A549 (cell line): ENCODE data around the gene PPP2R2D. TPM values are rescaled to one million over a fixed set of nuclear protein-coding genes. Genes with fewer than 3 reads are reported as not detected.
A peak's percentile ranks its signal among the peaks of the same experiment; 100 is the strongest.

ENCODE experiments used
- ATAC-seq, 2 experiments: fragments of 200-7000 bp in 1 of 2; fragments of >200 bp in 1 of 2; cut with Nextera tagmentation in 1 of 2; cut with Tn5 transposase in 1 of 2; 3 replicates each; pipeline versions ENCODE4 v1.8.0 to v1.9.1; 2018 to 2020; ENCODE audit warnings: mild to moderate bottlenecking in 1 of 2, moderate library complexity in 1 of 2
- CTCF ChIA-PET: fragments of 300-600 bp; sonication (Branson Sonifier 250); formaldehyde crosslinking; extraction: SDS; loops from one replicate; lab custom pipeline; 2021; ENCODE audit warnings: antibody characterized with exemption, inconsistent platforms; lab: Yijun Ruan, JAX
- POLR2A ChIA-PET: fragments of 350-600 bp; formaldehyde crosslinking; extraction: SDS; loops from one replicate; lab custom pipeline; 2021; ENCODE audit warnings: antibody characterized with exemption, inconsistent platforms; lab: Yijun Ruan, JAX
- DNase-seq, 2 experiments: peaks; one replicate each; pipeline versions ENCODE4 v3.0.0 to v3.0.0-alpha.2; 2011 to 2016; ENCODE audit warnings: low read depth in 1 of 2, low spot score in 1 of 2
- FAIRE-seq: peaks from 2 replicates; lab custom pipeline; 2011; peaks lifted over from hg19 to GRCh38; lab: Jason Lieb, UNC
- H3K27ac ChIP-seq, 2 experiments: fragments of >200 bp; sonication (Bioruptor Twin); formaldehyde crosslinking; 3 replicates each; pipeline ENCODE4 v1.5.1; 2016 to 2017
- H3K4me1 ChIP-seq: fragments of >200 bp; sonication (Bioruptor Twin); formaldehyde crosslinking; 3 replicates; pipeline ENCODE4 v1.6.1; 2016
- H3K4me2 ChIP-seq: fragments of >200 bp; sonication (Bioruptor Twin); formaldehyde crosslinking; 3 replicates; pipeline ENCODE4 v1.6.1; 2016
- H3K4me3 ChIP-seq: fragments of >200 bp; sonication (Bioruptor Twin); formaldehyde crosslinking; 3 replicates; pipeline ENCODE4 v1.5.1; 2016
- H3K9me3 ChIP-seq: fragments of >200 bp; sonication (Bioruptor Twin); formaldehyde crosslinking; 3 replicates; pipeline ENCODE4 v1.6.1; 2016
- BCL3 ChIP-seq: fragments of >200 bp; sonication (Bioruptor Twin); formaldehyde crosslinking; IDR thresholded peaks from 3 replicates; pipeline ENCODE4 v1.6.1; 2016
- BHLHE40 ChIP-seq: IDR thresholded peaks from 2 replicates; pipeline ENCODE4 v1.6.1; 2012; ENCODE audit warnings: low read depth, low read length, inconsistent platforms
- CBX8 ChIP-seq: fragments of 200-600 bp; sonication (generic); IDR thresholded peaks from 2 replicates; pipeline ENCODE4 v1.6.1; 2016
- CEBPB ChIP-seq, 2 experiments: fragments of >200 bp in 1 of 2; sonication (Bioruptor Twin) in 1 of 2; formaldehyde crosslinking in 1 of 2; IDR thresholded peaks; 2 replicates each; pipeline ENCODE4 v1.6.1; 2012 to 2016
- CHD4 ChIP-seq: fragments of 200-600 bp; sonication (generic); IDR thresholded peaks from 2 replicates; pipeline ENCODE4 v1.6.1; 2016; ENCODE audit warnings: antibody characterized with exemption, mild to moderate bottlenecking, borderline replicate concordance
- EHMT2 ChIP-seq: fragments of 200-600 bp; sonication (generic); IDR thresholded peaks from 2 replicates; pipeline ENCODE4 v1.6.1; 2016; ENCODE audit warnings: antibody characterized with exemption, low read depth, mild to moderate bottlenecking, moderate library complexity
- EP300 ChIP-seq, 2 experiments: fragments of >200 bp; sonication (Bioruptor Twin); formaldehyde crosslinking; IDR thresholded peaks; 2 replicates in 1 of 2; 3 replicates in 1 of 2; pipeline ENCODE4 v1.6.1; 2016 to 2017
- ESRRA ChIP-seq: fragments of 150-350 bp; IDR thresholded peaks from 2 replicates; pipeline ENCODE4 v1.6.1; 2014; ENCODE audit warnings: mild to moderate bottlenecking, low read length, borderline replicate concordance
- FOXS1 ChIP-seq: fragments of 250-450 bp; sonication (Bioruptor Pico); IDR thresholded peaks from 2 replicates; pipeline ENCODE4 v1.5.0; 2020; ENCODE audit warnings: mild to moderate bottlenecking, moderate library complexity
- GATA3 ChIP-seq: IDR thresholded peaks from 2 replicates; pipeline ENCODE4 v1.6.1; 2012; ENCODE audit warnings: borderline replicate concordance
- HES2 ChIP-seq: fragments of >200 bp; sonication (Bioruptor Twin); formaldehyde crosslinking; IDR thresholded peaks from 2 replicates; pipeline ENCODE4 v1.6.1; 2016
- HEYL ChIP-seq: fragments of 250-450 bp; sonication (Bioruptor Pico); IDR thresholded peaks from 2 replicates; pipeline ENCODE4 v1.8.0; 2021; ENCODE audit warnings: mild to moderate bottlenecking, moderate library complexity
- HOXA7 ChIP-seq: fragments of 250-450 bp; sonication (Bioruptor Pico); IDR thresholded peaks from 2 replicates; pipeline ENCODE4 v1.5.0; 2020; ENCODE audit warnings: mild to moderate bottlenecking, moderate library complexity
- JUN ChIP-seq, 2 experiments: fragments of >200 bp; sonication (Bioruptor Twin); formaldehyde crosslinking; IDR thresholded peaks; 2 replicates in 1 of 2; 3 replicates in 1 of 2; pipeline ENCODE4 v1.6.1; 2016 to 2017
- JUNB ChIP-seq: fragments of >200 bp; sonication (Bioruptor Twin); formaldehyde crosslinking; IDR thresholded peaks from 2 replicates; pipeline ENCODE4 v1.6.1; 2016
- KDM1A ChIP-seq: fragments of 200-600 bp; sonication (generic); IDR thresholded peaks from 2 replicates; pipeline ENCODE4 v1.6.1; 2016; ENCODE audit warnings: low read depth, mild to moderate bottlenecking
- KDM5A ChIP-seq: fragments of 200-600 bp; sonication (generic); IDR thresholded peaks from 2 replicates; pipeline ENCODE4 v1.6.1; 2016; ENCODE audit warnings: antibody characterized with exemption, mild to moderate bottlenecking
- MAFK ChIP-seq: fragments of 450-650 bp; IDR thresholded peaks from 2 replicates; pipeline ENCODE4 v1.6.1; 2014; ENCODE audit not compliant: partially characterized antibody
- NFE2L2 ChIP-seq: fragments of 150-350 bp; conservative IDR thresholded peaks from 2 replicates; pipeline ENCODE4 v1.6.1; 2014; ENCODE audit warnings: low read length
- NR3C1 ChIP-seq: fragments of >200 bp; sonication (Bioruptor Twin); formaldehyde crosslinking; IDR thresholded peaks from 3 replicates; pipeline ENCODE4 v1.6.1; 2017
- PBX3 ChIP-seq: IDR thresholded peaks from 2 replicates; pipeline ENCODE4 v1.6.1; 2012
- POLR2A ChIP-seq: IDR thresholded peaks from 2 replicates; pipeline ENCODE4 v1.6.1; 2012; ENCODE audit warnings: mild to moderate bottlenecking, low read length
- POLR2AphosphoS2 ChIP-seq: conservative IDR thresholded peaks from 2 replicates; pipeline ENCODE4 v1.6.1; 2012; ENCODE audit warnings: low read length, improper control_type of control experiment, inconsistent platforms
- RCOR1 ChIP-seq: fragments of 150-350 bp; IDR thresholded peaks from 2 replicates; pipeline ENCODE4 v1.6.1; 2014; ENCODE audit warnings: antibody characterized with exemption, low read length, low read depth
- RNF2 ChIP-seq: fragments of 200-600 bp; sonication (generic); IDR thresholded peaks from 2 replicates; pipeline ENCODE4 v1.6.1; 2016; ENCODE audit warnings: low read depth, mild to moderate bottlenecking, antibody characterized with exemption, moderate library complexity, borderline replicate concordance
- SMC3 ChIP-seq: fragments of >200 bp; sonication (Bioruptor Twin); formaldehyde crosslinking; IDR thresholded peaks from 3 replicates; pipeline ENCODE4 v1.6.1; 2018; ENCODE audit warnings: inconsistent platforms
- TP53 ChIP-seq: fragments of 250-450 bp; sonication (Bioruptor Pico); IDR thresholded peaks from 2 replicates; pipeline ENCODE4 v1.5.0; 2021; ENCODE audit warnings: mild to moderate bottlenecking, moderate library complexity
- ZC3H11A ChIP-seq: fragments of 450-650 bp; IDR thresholded peaks from 2 replicates; pipeline ENCODE4 v1.6.1; 2014; ENCODE audit warnings: antibody characterized with exemption, mild to moderate bottlenecking
- ZNF302 ChIP-seq: fragments of 250-450 bp; sonication (Bioruptor Pico); IDR thresholded peaks from 2 replicates; pipeline ENCODE4 v1.9.0; 2021; ENCODE audit warnings: inconsistent platforms, mild to moderate bottlenecking, moderate library complexity
- WGBS: methylation state at CpG from one replicate; pipeline ENCODE4 v1.1.6; 2017; ENCODE audit errors: missing lambda C conversion rate; 5-methylcytosine and 5-hydroxymethylcytosine counted together
- polyA plus RNA-seq, 4 experiments: library from polyadenylated mRNA; depleted of rRNA in 3 of 4; stranded (reverse); fragments of >200 nt; fragmentation: RNase III in 1 of 4; extraction: RNeasy Plus Mini Kit Qiagen cat#74134 plus additional on column Dnase treatment in 1 of 4; gene quantifications; 2 replicates in 3 of 4; 3 replicates in 1 of 4; pipeline ENCODE4 v1.2.3, GENCODE V29; 2011 to 2017
- TF ChIP-seq, protein P1 (sequence below): fragments of 250-450 bp; sonication (Bioruptor Pico); IDR thresholded peaks from 2 replicates; pipeline ENCODE4 v1.5.0; 2021; ENCODE audit warnings: mild to moderate bottlenecking, moderate library complexity, borderline replicate concordance
- TF ChIP-seq, protein P2 (sequence below): fragments of 250-450 bp; sonication (Bioruptor Pico); IDR thresholded peaks from 2 replicates; pipeline ENCODE4 v1.5.0; 2020; ENCODE audit warnings: low read depth, mild to moderate bottlenecking, moderate library complexity

PPP2R2D gene
- polyA plus RNA-seq, 2 of the 4 experiments (the other 2 are of a cell fraction) = 23.9 to 36.0 TPM

DNA sequence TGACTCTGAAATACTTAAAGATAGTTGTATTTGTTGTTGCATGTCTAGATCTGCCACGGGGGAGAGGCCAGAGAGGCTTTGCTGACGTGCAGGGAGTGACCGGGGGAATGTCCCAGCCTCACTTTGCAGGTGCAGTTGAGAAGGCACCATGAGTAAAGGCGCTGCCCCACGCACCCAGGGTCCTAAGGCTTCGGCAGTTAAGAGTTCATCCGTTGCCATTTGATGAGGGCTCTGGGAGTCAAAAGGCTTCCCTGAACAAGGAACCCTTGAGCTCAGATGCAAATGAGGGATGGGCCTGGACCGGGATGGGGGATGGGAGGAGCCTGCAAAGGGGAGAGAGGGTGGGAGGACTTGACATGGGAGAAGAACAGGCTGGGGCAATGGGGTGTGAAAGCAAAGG is 20.4 kb downstream of the PPP2R2D start:
- Histone ChIP-seq H3K27ac (no peak overlapping the region), H3K9me3 (peaks cover 11% of the 10 kb centered on the region; the same call in 1 of the 3 replicates), H3K4me1 (no peaks in the 10 kb centered on the region), H3K4me3 (no peak overlapping the region), H3K4me2 (no peak overlapping the region)
- no peak for TF ChIP-seq KDM1A
- no peak for TF ChIP-seq ESRRA
- no peak for TF ChIP-seq KDM5A
- no peak for TF ChIP-seq BHLHE40
- no peak for TF ChIP-seq JUN (IDR thresholded peaks at IDR 0.05)
- no peak for TF ChIP-seq ZC3H11A
- no peak for TF ChIP-seq JUNB
- TF ChIP-seq EHMT2 = no peak
- no peak for TF ChIP-seq CHD4
- TF ChIP-seq POLR2A = no peak
- TF ChIP-seq TP53 (CRISPR knock-in tag) = no peak
- TF ChIP-seq EP300 (IDR thresholded peaks at IDR 0.05) = no peak
- no peak for TF ChIP-seq NR3C1
- no peak for TF ChIP-seq SMC3
- DNase-seq (no peak), ATAC-seq (peak in 1 of 2 experiments; percentile 43; a peak in 2 of 6 replicates), FAIRE-seq (no peak)
- 78% methylated on average over 8 of the region's 8 CpGs for WGBS
- CTCF ChIA-PET = interaction anchor here (1.4 kb wide), 1 partner anchor 15 kb away, joined by 3 read pairs; no protein-coding TSS in a partner anchor
- POLR2A ChIA-PET = no interaction called here

GRCh38 chr10:131923038-131923756 is 22.4 kb downstream of the PPP2R2D start:
- Histone ChIP-seq H3K4me2 (no peak overlapping the region), H3K9me3 (peaks cover 11% of the 10 kb centered on the region; the same call in 1 of the 3 replicates), H3K4me1 (peaks cover 8% of the 10 kb centered on the region), H3K27ac (no peak overlapping the region), H3K4me3 (no peak overlapping the region)
- ChIA-PET CTCF (interaction anchor here (0.6 to 1.7 kb wide), 3 partner anchors 12 to 23 kb away, joined by 3 read pairs; no protein-coding TSS in a partner anchor), POLR2A (no interaction called here)
- no peak for FAIRE-seq
- WGBS = 95% methylated on average over 11 of the region's 11 CpGs
- TF ChIP-seq HEYL (CRISPR knock-in tag) (no peak), CEBPB (IDR thresholded peaks at IDR 0.05) (no peak), RCOR1 (no peak), BHLHE40 (no peak), POLR2A (no peak)
- TF ChIP-seq, protein P1, sequence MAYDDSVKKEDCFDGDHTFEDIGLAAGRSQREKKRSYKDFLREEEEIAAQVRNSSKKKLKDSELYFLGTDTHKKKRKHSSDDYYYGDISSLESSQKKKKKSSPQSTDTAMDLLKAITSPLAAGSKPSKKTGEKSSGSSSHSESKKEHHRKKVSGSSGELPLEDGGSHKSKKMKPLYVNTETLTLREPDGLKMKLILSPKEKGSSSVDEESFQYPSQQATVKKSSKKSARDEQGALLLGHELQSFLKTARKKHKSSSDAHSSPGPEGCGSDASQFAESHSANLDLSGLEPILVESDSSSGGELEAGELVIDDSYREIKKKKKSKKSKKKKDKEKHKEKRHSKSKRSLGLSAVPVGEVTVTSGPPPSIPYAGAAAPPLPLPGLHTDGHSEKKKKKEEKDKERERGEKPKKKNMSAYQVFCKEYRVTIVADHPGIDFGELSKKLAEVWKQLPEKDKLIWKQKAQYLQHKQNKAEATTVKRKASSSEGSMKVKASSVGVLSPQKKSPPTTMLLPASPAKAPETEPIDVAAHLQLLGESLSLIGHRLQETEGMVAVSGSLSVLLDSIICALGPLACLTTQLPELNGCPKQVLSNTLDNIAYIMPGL = no peak
- no peak for ATAC-seq
- no peak for DNase-seq

DNA sequence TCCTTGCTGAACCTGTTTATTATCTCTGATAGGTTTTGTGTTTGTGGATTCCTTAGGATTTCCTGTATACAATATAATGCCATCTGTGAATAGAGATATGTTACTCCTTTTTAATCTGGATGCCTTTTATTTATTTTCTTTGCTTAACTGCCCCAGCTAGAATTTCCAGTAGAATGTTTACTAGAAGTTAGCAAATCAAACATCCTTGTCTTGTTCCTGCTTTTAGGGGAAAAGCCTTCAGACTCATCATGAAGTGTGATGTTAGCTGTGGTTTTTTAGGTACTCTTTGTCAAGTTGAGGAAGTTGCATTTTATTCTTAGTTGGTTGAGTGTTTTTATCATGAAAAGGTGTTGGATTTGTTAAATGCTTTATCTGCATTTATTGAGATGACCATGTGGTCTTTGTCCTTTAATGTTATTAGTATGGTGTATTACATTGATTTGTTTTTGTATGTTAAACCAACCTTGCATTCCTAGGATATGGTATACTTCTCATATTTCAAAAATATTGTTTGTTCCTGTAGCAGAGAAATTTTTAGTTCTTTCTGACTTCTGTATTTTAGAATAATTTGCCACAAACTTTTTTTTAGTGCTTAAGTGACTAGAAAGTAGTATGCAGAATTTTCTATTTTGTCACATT is 24.3 kb downstream of the PPP2R2D start:
- ATAC-seq (no peak), FAIRE-seq (no peak), DNase-seq (no peak)
- Histone ChIP-seq H3K9me3 (peaks cover 11% of the 10 kb centered on the region; the same call in 1 of the 3 replicates), H3K4me2 (no peak overlapping the region), H3K27ac (no peak overlapping the region), H3K4me1 (peaks cover 13% of the 10 kb centered on the region), H3K4me3 (no peak overlapping the region)
- no peak for TF ChIP-seq RNF2
- TF ChIP-seq, protein P2, sequence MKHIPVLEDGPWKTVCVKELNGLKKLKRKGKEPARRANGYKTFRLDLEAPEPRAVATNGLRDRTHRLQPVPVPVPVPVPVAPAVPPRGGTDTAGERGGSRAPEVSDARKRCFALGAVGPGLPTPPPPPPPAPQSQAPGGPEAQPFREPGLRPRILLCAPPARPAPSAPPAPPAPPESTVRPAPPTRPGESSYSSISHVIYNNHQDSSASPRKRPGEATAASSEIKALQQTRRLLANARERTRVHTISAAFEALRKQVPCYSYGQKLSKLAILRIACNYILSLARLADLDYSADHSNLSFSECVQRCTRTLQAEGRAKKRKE (CRISPR knock-in tag) = no peak
- TF ChIP-seq HES2 = no peak
- TF ChIP-seq PBX3 = no peak
- no peak for TF ChIP-seq HOXA7 (CRISPR knock-in tag)
- no peak for TF ChIP-seq BCL3
- no peak for TF ChIP-seq NFE2L2
- TF ChIP-seq ZNF302 (CRISPR knock-in tag) = no peak
- no peak for TF ChIP-seq EHMT2
- no peak for TF ChIP-seq POLR2AphosphoS2
- TF ChIP-seq GATA3 = no peak
- no peak for TF ChIP-seq MAFK
- no peak for TF ChIP-seq FOXS1
- TF ChIP-seq EP300 (IDR thresholded peaks at IDR 0.05) = no peak
- TF ChIP-seq KDM5A = no peak
- no peak for TF ChIP-seq CBX8
- CTCF ChIA-PET = interaction anchor here (0.9 to 1.6 kb wide), 3 partner anchors 11 to 98 kb away, joined by 3 to 5 read pairs (median 4); no protein-coding TSS in a partner anchor
- POLR2A ChIA-PET = no interaction called here
